Activated CD4-positive, alpha-beta T cell treated with anti-CD3 and anti-CD28 coated beads for 1 hour (primary cell): Measurements from ENCODE around the gene MEIS2.

Experiments used
- DNase-seq: peaks from one replicate; pipeline ENCODE4 v3.0.0-alpha.2; 2020

Gene MEIS2

DNA sequence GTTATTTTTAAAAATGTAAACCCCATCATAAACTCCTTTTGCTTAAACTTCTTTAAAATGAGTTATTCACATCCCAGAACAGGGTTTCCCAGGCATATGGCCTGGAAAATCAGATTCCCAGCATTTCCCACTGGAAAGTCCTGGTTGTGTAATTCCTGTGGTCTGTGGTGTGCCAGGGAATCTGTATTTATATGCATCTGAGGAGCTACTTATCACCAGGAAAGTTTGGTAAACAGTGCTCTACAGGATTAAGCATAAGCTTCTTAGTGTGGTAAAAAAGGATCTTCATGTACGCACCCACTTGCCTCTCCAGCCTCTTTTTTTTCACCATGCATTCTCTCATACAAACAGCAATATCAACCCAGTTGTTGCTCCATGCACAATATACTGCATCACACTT is 28.2 kb downstream of the MEIS2 start:
- no peak for DNase-seq

- no peak for DNase-seq
These were observed 29.2 kb downstream of the MEIS2 start for GRCh38 chr15:37071134-37071533.

DNA sequence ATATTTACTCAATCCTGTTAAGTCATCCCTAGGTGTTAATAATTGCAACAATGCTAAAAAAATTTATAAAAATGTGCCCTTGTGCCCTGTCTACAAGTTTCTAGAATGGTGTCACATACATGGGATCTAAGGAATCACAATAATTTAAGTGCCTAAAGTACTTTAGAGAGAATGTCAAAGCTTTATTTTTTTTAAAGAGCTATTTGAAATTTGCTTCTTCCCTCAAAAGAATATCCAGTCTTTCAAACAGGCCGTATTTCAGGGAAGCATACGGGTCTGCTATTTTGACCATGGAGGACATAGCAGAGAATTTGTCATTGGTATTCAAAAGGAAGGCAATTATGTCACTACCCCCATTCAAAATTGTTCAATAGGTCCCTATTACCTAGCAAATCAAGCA is 29.7 kb downstream of the MEIS2 start:
- no peak for DNase-seq

DNA sequence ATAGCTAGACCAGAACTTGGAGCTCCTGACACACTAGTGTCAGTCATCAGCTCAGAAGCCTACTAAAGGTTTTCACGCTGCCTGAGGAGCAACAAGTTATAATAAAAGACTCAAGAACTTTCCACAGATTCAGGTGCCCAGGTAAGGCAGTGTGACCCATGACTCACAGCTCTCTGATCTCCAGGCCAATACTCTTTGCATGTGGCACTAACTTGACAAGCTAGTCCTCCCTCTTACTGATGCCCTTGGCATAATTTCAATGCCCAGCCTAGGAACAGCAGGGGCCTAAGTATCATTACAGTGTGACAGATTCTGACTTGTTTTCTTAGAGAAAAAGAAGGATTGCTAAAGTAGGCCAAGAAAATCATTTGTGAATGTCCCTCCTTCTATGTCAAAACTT is 38.4 kb downstream of the MEIS2 start:
- no peak for DNase-seq

DNA sequence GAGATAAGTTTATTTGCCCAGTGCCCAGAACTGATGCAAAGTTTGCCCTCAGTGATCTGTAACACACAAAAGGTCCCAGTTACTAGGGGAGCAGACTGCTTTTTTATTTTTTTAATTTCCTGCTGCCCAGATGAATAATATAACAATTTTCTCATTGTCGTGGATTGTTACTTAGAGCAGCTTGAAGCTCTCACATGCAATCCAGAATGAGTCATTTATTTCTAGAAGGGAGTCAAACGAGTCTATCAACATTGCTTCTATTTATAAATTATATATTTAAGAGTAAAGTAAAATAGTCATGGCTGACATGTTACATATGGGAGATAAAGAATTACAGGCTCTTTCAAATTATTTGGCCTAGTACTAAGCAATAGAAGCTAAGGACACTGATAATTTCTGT is 41.3 kb downstream of the MEIS2 start:
- DNase-seq: no peak

GRCh38 chr15:37058316-37058985 is 41.9 kb downstream of the MEIS2 start:
- no peak for DNase-seq

DNA sequence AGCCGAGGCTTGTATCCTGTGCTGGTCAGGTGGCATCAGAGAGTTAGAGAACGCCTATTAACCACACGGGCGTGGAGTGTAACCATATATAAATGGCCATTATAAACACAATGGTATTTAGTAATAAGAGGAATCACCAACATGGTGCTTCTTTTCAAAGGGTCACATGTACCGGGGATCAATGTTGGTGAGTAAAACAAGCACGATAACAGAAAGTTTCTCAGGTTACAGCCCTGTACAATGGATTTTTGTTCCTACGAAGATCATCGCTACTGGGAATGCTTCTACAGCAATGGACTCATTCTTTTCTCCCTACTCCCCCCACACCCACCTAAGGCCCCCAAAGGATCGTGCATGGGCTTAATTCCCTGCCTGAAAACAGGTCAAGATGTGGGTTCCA is 42.5 kb downstream of the MEIS2 start:
- DNase-seq: no peak

GRCh38 chr15:37057256-37057655 is 43.1 kb downstream of the MEIS2 start:
- no peak for DNase-seq

GRCh38 chr15:37056177-37057121 is 43.9 kb downstream of the MEIS2 start:
- DNase-seq: no peak

DNA sequence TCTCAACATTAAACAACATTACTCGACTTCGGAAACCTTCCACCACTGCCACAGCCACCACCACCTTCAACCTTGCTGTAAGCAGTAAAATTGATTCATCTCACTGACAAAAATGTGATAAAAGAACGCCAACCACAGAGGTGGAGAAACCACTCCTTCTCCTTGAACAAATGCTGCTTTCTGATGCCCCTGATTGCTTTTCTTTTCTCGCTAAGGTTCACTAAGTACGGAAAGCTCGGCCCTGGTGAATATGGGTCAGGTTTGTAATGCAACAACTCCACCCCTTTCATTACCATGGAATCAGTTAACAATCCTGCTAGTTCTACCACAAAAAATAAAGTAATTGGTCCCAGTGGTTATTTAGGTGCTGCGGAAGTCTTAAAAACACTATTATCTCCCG is 44.9 kb downstream of the MEIS2 start:
- no peak for DNase-seq

DNA sequence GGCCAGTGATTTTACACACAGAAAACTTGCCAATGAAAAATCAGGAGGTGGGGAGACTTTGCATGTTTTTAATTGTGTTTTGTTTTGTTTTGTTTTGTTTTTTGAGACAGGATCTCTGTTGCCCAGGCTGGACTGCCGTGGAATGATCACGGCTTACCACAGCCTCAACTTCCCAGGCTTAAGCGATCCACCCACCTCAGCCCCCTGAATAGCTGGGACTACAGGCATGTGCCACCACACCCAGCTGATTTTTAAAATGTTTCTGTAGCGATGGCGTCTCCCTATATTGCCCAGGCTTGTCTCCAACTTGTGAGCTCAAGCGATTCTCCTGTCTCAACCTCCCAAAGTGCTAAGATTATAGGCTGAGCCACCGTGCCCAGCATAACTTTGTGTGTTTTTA is 46.0 kb downstream of the MEIS2 start:
- DNase-seq: no peak

GRCh38 chr15:37053166-37053565 is 47.2 kb downstream of the MEIS2 start:
- no peak for DNase-seq

- DNase-seq: no peak
These were observed 50.0 kb downstream of the MEIS2 start for GRCh38 chr15:37050345-37050744.

DNA sequence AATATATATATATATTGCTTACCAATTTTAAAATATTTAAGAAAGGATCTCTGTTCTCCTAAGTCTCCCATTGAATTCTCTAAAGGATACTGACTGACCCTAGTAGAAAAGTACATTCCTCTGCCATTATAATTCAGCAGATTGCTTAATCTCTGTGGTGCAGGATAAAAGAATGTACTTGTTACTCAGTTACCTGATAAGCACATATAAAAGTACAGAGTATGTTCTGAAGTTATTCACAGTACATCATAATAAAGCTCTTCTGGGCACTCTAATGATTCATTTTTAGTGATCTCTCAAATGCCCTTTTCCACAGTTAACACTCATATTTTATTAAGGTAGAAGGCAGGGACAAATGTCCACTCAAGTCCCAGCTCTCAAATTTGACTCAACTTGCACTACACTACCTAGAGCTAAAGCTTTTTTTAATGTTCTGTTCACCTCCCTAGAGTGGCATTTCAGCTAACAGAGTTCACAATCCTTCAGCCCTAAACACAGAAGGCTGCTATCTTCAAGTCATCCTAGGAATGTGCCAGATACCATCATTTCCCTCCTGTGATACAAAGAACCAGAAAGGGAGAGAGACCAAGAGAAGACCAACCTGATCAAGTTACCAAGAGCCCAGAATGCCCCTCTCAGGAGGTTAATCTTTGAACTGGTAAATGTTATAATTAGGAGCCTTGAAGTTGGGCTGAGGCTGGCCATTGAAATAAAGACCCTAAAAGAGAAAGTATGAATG is 53.3 kb downstream of the MEIS2 start:
- no peak for DNase-seq

DNA sequence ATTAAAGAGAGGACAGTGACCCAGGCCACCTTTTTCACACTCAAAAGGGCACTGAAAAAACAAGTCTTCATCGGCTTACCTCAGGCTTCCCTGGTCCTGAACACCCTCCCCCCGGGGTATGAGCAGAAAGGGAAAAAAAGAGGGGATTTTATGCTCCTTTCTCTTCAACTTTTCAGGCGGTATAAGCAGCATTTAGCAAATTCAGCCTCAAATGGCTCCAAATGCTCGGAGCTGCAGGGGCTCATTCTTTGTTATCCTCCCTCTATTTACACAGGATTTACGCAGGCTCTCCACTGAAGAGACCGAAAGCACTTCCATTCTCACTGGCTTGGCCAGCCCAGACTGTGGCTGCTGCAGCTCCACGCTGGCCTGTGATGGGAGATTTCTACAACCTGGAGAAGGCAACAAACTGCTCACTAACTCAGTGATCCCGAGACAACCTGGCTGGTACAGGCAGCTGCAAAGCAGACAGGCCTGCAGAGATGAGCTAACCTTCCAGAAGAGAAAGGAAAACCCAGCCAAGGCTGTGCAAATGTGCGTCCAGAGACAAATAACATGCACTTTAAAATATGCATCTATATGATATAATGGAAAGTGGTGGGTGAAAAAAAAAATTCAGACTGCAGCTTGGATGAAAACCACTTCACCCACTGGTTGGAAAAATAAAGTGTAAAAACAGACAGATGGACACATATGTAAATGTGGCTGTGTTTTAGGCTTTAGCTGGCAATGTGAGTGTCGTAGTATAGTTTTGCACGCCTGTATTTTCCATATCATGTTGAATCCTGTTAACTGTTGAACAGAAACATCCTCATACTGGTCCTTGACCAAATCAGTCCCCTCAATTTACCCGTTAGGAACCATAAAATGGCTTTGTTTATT is 54.2 kb downstream of the MEIS2 start:
- no peak for DNase-seq

- no peak for DNase-seq
These were observed 55.3 kb downstream of the MEIS2 start for GRCh38 chr15:37044915-37045648.

DNA sequence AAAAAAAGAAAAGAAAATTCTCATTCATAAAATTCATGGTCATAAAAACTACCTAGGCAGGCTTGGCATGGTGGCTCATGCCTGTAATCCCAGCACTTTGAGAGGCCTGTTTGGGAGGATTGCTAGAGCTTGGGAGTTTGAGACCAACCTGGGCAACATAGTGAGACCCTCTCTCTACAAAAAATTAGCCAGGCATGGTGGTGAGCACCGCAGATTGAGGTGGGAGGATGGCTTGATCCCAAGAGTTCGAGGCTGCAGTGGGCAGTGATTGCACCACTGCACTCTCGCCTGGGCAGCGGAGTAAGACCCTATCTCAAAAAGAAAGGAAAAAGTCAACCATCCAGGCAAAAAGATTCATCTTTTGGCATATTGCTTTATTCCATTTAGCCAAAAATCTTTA is 58.5 kb downstream of the MEIS2 start:
- DNase-seq: no peak

DNA sequence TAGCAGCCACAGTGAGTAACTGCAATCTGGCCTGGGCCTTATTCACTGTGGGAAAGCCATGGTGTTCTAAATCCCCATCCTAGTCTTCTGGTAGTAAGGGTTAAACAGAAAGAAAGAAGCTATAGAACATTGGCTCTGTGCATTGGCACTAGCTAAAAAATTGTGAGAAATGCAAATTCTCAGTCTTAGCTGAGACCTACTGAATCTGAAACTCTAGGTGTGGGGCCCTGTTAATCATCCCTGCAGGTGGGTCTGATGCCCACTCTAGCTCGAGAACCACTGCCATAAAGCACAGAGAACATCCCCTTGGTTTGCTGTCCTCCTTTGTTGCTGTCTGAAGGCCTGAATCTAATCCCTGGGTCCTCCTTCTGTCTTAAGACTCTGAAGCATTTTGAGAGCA is 59.3 kb downstream of the MEIS2 start:
- DNase-seq: no peak

DNA sequence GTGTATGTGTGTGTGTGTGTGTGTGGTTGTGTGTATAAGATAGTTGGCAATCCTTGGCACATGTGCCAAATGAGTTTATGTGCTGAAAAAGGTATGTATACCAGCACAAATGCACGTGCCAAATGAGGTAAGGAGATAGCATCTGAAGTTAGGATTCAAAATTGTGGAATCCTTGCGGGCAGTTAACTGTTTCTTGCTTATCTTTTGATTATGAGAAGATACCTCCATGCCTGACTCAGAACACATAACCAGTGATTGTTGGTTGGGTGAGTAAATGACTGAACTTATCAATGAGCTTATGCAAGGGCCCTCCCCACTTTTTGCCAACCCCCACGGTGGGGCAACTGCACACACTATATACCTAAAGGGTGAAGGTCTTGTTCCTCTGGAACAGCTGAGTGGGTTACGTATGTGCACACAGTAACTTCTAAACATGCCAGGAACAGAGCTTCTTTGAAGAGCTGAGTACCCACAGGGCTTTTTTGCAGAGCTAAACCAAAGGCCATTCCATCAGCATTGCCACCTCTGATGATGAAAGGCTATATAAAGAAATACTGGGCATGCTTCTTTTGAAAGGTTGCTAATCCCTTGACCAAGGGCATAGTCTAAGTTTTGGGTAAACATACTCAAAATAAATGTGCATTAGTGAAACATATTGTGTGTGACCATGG is 60.1 kb downstream of the MEIS2 start:
- DNase-seq: no peak

GRCh38 chr15:37038716-37039106 is 61.6 kb downstream of the MEIS2 start:
- DNase-seq: no peak
